ENCODE measurements around the gene CIITA.

- no peak for TF ChIP-seq CTCF (IDR thresholded peaks at IDR 0.05)
- TF ChIP-seq POLR2A (IDR thresholded peaks at IDR 0.05), result no peak
These were observed 59.4 kb downstream of the CIITA start for GRCh38 chr16:10936272-10936984.

Measured in adrenal gland (tissue), 5 donors.